Caco-2 (cell line): Measurements from ENCODE around the gene SIDT1. TPM values are rescaled to one million over a fixed set of nuclear protein-coding genes. Genes with fewer than 3 reads are reported as not detected.

Source experiments
- BruUV-seq: library from RNA; stranded (reverse); fragments of 400-500 nt; replicated peaks from 2 replicates; lab custom pipeline; 2021; lab: Mats Ljungman, UMichigan
- CTCF ChIA-PET: fragments of 300-600 bp; sonication (Branson Sonifier 250); formaldehyde crosslinking; loops from one replicate; lab custom pipeline; 2022; ENCODE audit warnings: antibody characterized with exemption; lab: Charles Lee
- POLR2A ChIA-PET: fragments of 300-600 bp; sonication (Branson Sonifier 250); formaldehyde crosslinking; loops from one replicate; lab custom pipeline; 2022; ENCODE audit warnings: antibody characterized with exemption; lab: Charles Lee
- DNase-seq, 2 experiments: peaks; one replicate each; pipeline versions ENCODE4 v3.0.0 to v3.0.0-alpha.2; 2020 to 2022
- H3K27me3 ChIP-seq: replicated peaks from 2 replicates; pipeline ENCODE4 v1.6.0; 2011; ENCODE audit warnings: low read length; ENCODE audit not compliant: control insufficient read depth, insufficient read depth
- H3K36me3 ChIP-seq: 2 replicates; pipeline ENCODE4 v1.5.1; 2011; ENCODE audit warnings: low read length; ENCODE audit not compliant: control insufficient read depth, insufficient read depth
- H3K4me1 ChIP-seq: fragments of 250-450 bp; sonication (Bioruptor Pico); 2 replicates; pipeline ENCODE4 v1.5.1; 2020; ENCODE audit warnings: mild to moderate bottlenecking
- H3K4me3 ChIP-seq: 2 replicates; pipeline ENCODE4 v1.5.1; 2011; ENCODE audit warnings: low read depth, mild to moderate bottlenecking, control low read depth, low read length
- H3K9me3 ChIP-seq: fragments of 250-450 bp; sonication (Bioruptor Pico); 2 replicates; pipeline ENCODE4 v1.5.1; 2020; ENCODE audit warnings: mild to moderate bottlenecking, moderate library complexity
- H3K27ac Mint-ChIP-seq: one replicate; pipeline ENCODE4 v1.8.0; 2022; ENCODE audit warnings: mixed read lengths; ENCODE audit not compliant: unreplicated experiment
- H3K27me3 Mint-ChIP-seq: one replicate; pipeline ENCODE4 v1.8.0; 2022; ENCODE audit warnings: mixed read lengths; ENCODE audit not compliant: insufficient read depth, unreplicated experiment
- H3K36me3 Mint-ChIP-seq: one replicate; pipeline ENCODE4 v1.8.0; 2022; ENCODE audit warnings: mild to moderate bottlenecking, mixed read lengths; ENCODE audit not compliant: insufficient read depth, unreplicated experiment
- H3K4me1 Mint-ChIP-seq: one replicate; pipeline ENCODE4 v1.8.0; 2022; ENCODE audit warnings: low read depth, mixed read lengths; ENCODE audit not compliant: unreplicated experiment
- H3K4me3 Mint-ChIP-seq: one replicate; pipeline ENCODE4 v1.8.0; 2022; ENCODE audit warnings: mild to moderate bottlenecking, moderate library complexity, mixed read lengths; ENCODE audit not compliant: unreplicated experiment
- H3K9me3 Mint-ChIP-seq: one replicate; pipeline ENCODE4 v1.8.0; 2022; ENCODE audit warnings: mixed read lengths; ENCODE audit not compliant: unreplicated experiment
- intact Hi-C: fragments of 100-400 bp; cut with micrococcal nuclease; formaldehyde crosslinking; loops from one replicate; pipeline ENCODE4 v1.10.0; 2022; ENCODE audit not compliant: unreplicated experiment
- microRNA-seq: library from miRNA; unstranded; fragments of <30 nt; microRNA quantifications from one replicate; pipeline ENCODE4 v1.2.0, GENCODE V29; 2022
- total RNA-seq: library from RNA; stranded (reverse); gene quantifications from 2 replicates; pipeline ENCODE4 v1.2.3, GENCODE V29; 2022
- TF ChIP-seq, protein P1 (sequence below), 2 experiments: fragments of 200-600 bp in 1 of 2; IDR thresholded peaks; 1 replicate in 1 of 2; 2 replicates in 1 of 2; pipeline versions ENCODE4 v1.5.1 to v1.8.0; 2011 to 2022; ENCODE audit warnings: antibody characterized with exemption in 1 of 2, control low read depth in 1 of 2, inconsistent platforms in 1 of 2, low read depth in 1 of 2, low read length in 1 of 2, mild to moderate bottlenecking in 1 of 2, moderate library complexity in 1 of 2; ENCODE audit not compliant: insufficient read depth in 1 of 2, severe bottlenecking in 1 of 2, unreplicated experiment in 1 of 2

Gene SIDT1
- total RNA-seq, 1 experiment from 2014 or later: 0.84 TPM

GRCh38 chr3:113676261-113676660 is 143.9 kb downstream of the SIDT1 start:
- BruUV-seq: no TSS peak
- ChIA-PET POLR2A (no interaction called here), CTCF (no interaction called here)
- Histone ChIP-seq H3K4me3 (no peak overlapping the region), H3K36me3 (no peaks in the 10 kb centered on the region; the same call in 1 of the 2 replicates), H3K27me3 (no peaks in the 10 kb centered on the region), H3K4me1 (no peaks in the 10 kb centered on the region), H3K9me3 (no peaks in the 10 kb centered on the region)
- Mint-ChIP-seq H3K4me3 (no peak overlapping the region), H3K27ac (no peak overlapping the region), H3K27me3 (no peaks in the 10 kb centered on the region), H3K36me3 (no peaks in the 10 kb centered on the region), H3K9me3 (no peaks in the 10 kb centered on the region), H3K4me1 (no peaks in the 10 kb centered on the region)
- intact Hi-C loops: no loop called here
- TF ChIP-seq, protein P1, sequence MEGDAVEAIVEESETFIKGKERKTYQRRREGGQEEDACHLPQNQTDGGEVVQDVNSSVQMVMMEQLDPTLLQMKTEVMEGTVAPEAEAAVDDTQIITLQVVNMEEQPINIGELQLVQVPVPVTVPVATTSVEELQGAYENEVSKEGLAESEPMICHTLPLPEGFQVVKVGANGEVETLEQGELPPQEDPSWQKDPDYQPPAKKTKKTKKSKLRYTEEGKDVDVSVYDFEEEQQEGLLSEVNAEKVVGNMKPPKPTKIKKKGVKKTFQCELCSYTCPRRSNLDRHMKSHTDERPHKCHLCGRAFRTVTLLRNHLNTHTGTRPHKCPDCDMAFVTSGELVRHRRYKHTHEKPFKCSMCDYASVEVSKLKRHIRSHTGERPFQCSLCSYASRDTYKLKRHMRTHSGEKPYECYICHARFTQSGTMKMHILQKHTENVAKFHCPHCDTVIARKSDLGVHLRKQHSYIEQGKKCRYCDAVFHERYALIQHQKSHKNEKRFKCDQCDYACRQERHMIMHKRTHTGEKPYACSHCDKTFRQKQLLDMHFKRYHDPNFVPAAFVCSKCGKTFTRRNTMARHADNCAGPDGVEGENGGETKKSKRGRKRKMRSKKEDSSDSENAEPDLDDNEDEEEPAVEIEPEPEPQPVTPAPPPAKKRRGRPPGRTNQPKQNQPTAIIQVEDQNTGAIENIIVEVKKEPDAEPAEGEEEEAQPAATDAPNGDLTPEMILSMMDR (IDR thresholded peaks at IDR 0.05; ENCODE audit: insufficient read depth in 1 of 2, low read depth in 1 of 2, low read length in 1 of 2, severe bottlenecking in 1 of 2, unreplicated experiment in 1 of 2): no peak
- DNase-seq: no peak

DNA sequence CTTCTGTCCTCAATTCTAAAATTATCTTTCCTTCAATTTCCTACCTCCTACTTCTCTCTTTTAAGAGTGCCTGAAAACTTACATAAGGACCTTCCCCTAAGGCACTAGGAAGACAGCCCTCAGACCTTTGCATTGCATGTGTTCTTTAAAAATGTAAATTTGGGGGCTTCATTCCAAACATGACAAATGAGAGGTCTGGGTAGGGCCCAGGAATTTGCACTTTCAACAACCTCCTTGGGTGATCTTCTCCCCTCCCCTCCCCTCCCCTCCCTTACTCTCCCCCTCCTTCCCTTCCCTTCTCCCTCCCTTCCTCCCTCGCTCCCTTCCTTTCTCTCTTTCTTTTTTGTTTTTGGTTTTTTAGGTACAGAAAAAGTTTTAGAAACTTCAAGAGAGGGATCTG is 145.4 kb downstream of the SIDT1 start:
- no peaks in the 10 kb centered on the region for H3K27me3 ChIP-seq
- TF ChIP-seq, protein P1 (IDR thresholded peaks at IDR 0.05; ENCODE audit: insufficient read depth in 1 of 2, low read depth in 1 of 2, low read length in 1 of 2, severe bottlenecking in 1 of 2, unreplicated experiment in 1 of 2): no peak
- POLR2A ChIA-PET: no interaction called here
- intact Hi-C loops: no loop called here
- H3K4me3 Mint-ChIP-seq: no peak overlapping the region
- no peaks in the 10 kb centered on the region for H3K27me3 Mint-ChIP-seq
- no peaks in the 10 kb centered on the region for H3K9me3 Mint-ChIP-seq
- H3K36me3 Mint-ChIP-seq: no peaks in the 10 kb centered on the region
- H3K4me3 ChIP-seq: no peak overlapping the region
- no peak overlapping the region for H3K27ac Mint-ChIP-seq
- CTCF ChIA-PET: no interaction called here
- no TSS peak for BruUV-seq
- no peaks in the 10 kb centered on the region for H3K4me1 ChIP-seq
- H3K36me3 ChIP-seq: no peaks in the 10 kb centered on the region; the same call in 1 of the 2 replicates
- H3K9me3 ChIP-seq: no peaks in the 10 kb centered on the region
- DNase-seq: no peak
- no peaks in the 10 kb centered on the region for H3K4me1 Mint-ChIP-seq

DNA sequence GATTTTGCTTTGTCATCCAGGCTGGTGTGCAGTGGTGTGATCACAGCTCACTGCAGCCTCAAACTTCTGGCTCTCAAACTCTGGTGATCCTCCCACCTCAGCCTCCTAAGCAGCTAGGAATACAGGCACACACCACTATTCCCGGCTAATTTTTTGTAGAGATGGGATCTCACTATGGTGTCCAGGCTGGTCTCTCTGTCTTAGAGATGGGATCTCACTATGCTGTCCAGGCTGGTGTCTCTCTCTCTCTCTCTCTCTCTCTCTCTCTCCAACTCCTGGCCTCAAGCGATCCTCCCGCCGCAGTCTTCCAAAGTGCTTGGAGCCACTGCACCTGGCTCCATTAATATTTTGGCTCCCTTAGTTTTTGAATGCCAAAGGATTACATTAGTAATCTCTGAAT is 146.4 kb downstream of the SIDT1 start:
- no peak for DNase-seq
- Mint-ChIP-seq H3K4me3 (no peak overlapping the region), H3K9me3 (peaks cover 2% of the 10 kb centered on the region), H3K27ac (no peak overlapping the region), H3K27me3 (no peaks in the 10 kb centered on the region), H3K36me3 (no peaks in the 10 kb centered on the region), H3K4me1 (no peaks in the 10 kb centered on the region)
- ChIA-PET CTCF (no interaction called here), POLR2A (no interaction called here)
- intact Hi-C loops: no loop called here
- no peak overlapping the region for H3K4me3 ChIP-seq
- no peaks in the 10 kb centered on the region for H3K27me3 ChIP-seq
- H3K36me3 ChIP-seq: no peaks in the 10 kb centered on the region; the same call in 1 of the 2 replicates
- TF ChIP-seq, protein P1 (IDR thresholded peaks at IDR 0.05; ENCODE audit: insufficient read depth in 1 of 2, low read depth in 1 of 2, low read length in 1 of 2, severe bottlenecking in 1 of 2, unreplicated experiment in 1 of 2): no peak
- no TSS peak for BruUV-seq
- no peaks in the 10 kb centered on the region for H3K4me1 ChIP-seq
- H3K9me3 ChIP-seq: no peaks in the 10 kb centered on the region

Small RNA genes within 50 kb of the gene (microRNA-seq; reads per million reads assigned to microRNA genes)
- gene MIR4446: 1.1 reads per million

Other genes with a start within 250 kb of the SIDT1 start
- 2.4 and 5.1 TPM in 2 replicates for gene CFAP44, start 91.1 kb upstream of the SIDT1 start, total RNA-seq
- 15.5 and 16.0 TPM in 2 replicates for gene SPICE1, start 17.4 kb upstream of the SIDT1 start, total RNA-seq
- 10.9 and 12.1 TPM in 2 replicates for gene USF3, start 164.1 kb downstream of the SIDT1 start, total RNA-seq
- 182 and 188 TPM in 2 replicates for gene NAA50, start 213.7 kb downstream of the SIDT1 start, total RNA-seq
- 93.0 and 96.4 TPM in 2 replicates for gene ATP6V1A, start 214.5 kb downstream of the SIDT1 start, total RNA-seq